PC-9 (cell line): ENCODE results near the gene PCDHGC5. TPM values are rescaled to one million over a fixed set of nuclear protein-coding genes. Genes with fewer than 3 reads are reported as not detected.

ENCODE experiments used
- BruUV-seq: library from RNA; stranded (reverse); fragments of 400-500 nt; replicated peaks from 2 replicates; lab custom pipeline; 2021; lab: Mats Ljungman, UMichigan
- CTCF ChIA-PET: fragments of 300-600 bp; sonication (Branson Sonifier 250); formaldehyde crosslinking; loops from one replicate; lab custom pipeline; 2022; ENCODE audit warnings: antibody characterized with exemption; lab: Charles Lee
- POLR2A ChIA-PET: fragments of 300-600 bp; sonication (Branson Sonifier 250); formaldehyde crosslinking; loops from one replicate; lab custom pipeline; 2022; ENCODE audit warnings: antibody characterized with exemption; ENCODE audit not compliant: unreplicated experiment; lab: Charles Lee
- DNase-seq, 2 experiments: peaks; one replicate each; pipeline versions ENCODE4 v3.0.0 to v3.0.0-alpha.2; 2015 to 2022; ENCODE audit warnings: mixed read lengths in 1 of 2
- H2AFZ ChIP-seq: fragments of 200-600 bp; sonication (generic); 2 replicates; pipeline ENCODE4 v1.8.1; 2017; ENCODE audit warnings: antibody characterized with exemption
- H3F3A ChIP-seq: fragments of 200-600 bp; sonication (generic); 2 replicates; pipeline ENCODE4 v1.8.1; 2017; ENCODE audit warnings: antibody characterized with exemption, mild to moderate bottlenecking, low read depth; ENCODE audit not compliant: insufficient read depth
- H3K27ac ChIP-seq: fragments of 200-600 bp; sonication (generic); 2 replicates; pipeline ENCODE4 v1.6.1; 2016; ENCODE audit warnings: mixed run types
- H3K27me3 ChIP-seq: fragments of 200-600 bp; sonication (generic); 2 replicates; pipeline ENCODE4 v1.6.1; 2016; ENCODE audit warnings: low read depth, mixed run types; ENCODE audit not compliant: insufficient read depth
- H3K36me3 ChIP-seq: fragments of 200-600 bp; sonication (generic); 2 replicates; pipeline ENCODE4 v1.6.1; 2016; ENCODE audit warnings: low read depth, mixed run types
- H3K4me1 ChIP-seq: fragments of 200-600 bp; sonication (generic); replicated peaks from 2 replicates; pipeline ENCODE4 v1.6.1; 2016; ENCODE audit warnings: mixed run types; ENCODE audit not compliant: insufficient read depth
- H3K4me2 ChIP-seq: fragments of 200-600 bp; sonication (generic); 2 replicates; pipeline ENCODE4 v1.6.1; 2017; ENCODE audit warnings: mixed run types
- H3K4me3 ChIP-seq: fragments of 200-600 bp; sonication (generic); 2 replicates; pipeline ENCODE4 v1.6.1; 2016; ENCODE audit warnings: mixed run types
- H3K79me2 ChIP-seq: fragments of 200-600 bp; sonication (generic); 2 replicates; pipeline ENCODE4 v1.6.1; 2017; ENCODE audit warnings: low read depth, mixed run types
- H3K9me2 ChIP-seq: fragments of 200-600 bp; sonication (generic); 2 replicates; pipeline ENCODE4 v1.8.1; 2017; ENCODE audit warnings: mild to moderate bottlenecking; ENCODE audit not compliant: insufficient read depth
- H3K9me3 ChIP-seq: fragments of 200-600 bp; sonication (generic); 2 replicates; pipeline ENCODE4 v1.8.1; 2016; ENCODE audit warnings: low read depth; ENCODE audit not compliant: insufficient read depth
- H4K20me1 ChIP-seq: fragments of 200-600 bp; sonication (generic); 2 replicates; pipeline ENCODE4 v1.8.1; 2017; ENCODE audit not compliant: insufficient read depth
- CTCF ChIP-seq: fragments of 200-600 bp; sonication (generic); conservative IDR thresholded peaks from 2 replicates; pipeline ENCODE4 v1.6.1; 2017; ENCODE audit warnings: mixed run types, antibody characterized with exemption, mild to moderate bottlenecking, moderate library complexity
- EZH2 ChIP-seq: fragments of 200-600 bp; sonication (generic); IDR thresholded peaks from 2 replicates; pipeline ENCODE4 v1.8.0; 2017; ENCODE audit warnings: antibody characterized with exemption, low read depth
- intact Hi-C: fragments of 100-400 bp; cut with micrococcal nuclease; formaldehyde crosslinking; loops from one replicate; pipeline ENCODE4 v1.10.0; 2022; ENCODE audit not compliant: unreplicated experiment
- total RNA-seq: library from RNA; stranded (reverse); gene quantifications from 2 replicates; pipeline ENCODE4 v1.2.3, GENCODE V29; 2021

Gene PCDHGC5
- total RNA-seq, 1 experiment from 2014 or later = not detected

GRCh38 chr5:141483902-141484301, 5.0 kb upstream of the PCDHGC5 start:
- Histone ChIP-seq H2AFZ (no peak overlapping the region), H3K27ac (no peak overlapping the region), H3K79me2 (no peaks in the 10 kb centered on the region), H3K36me3 (no peaks in the 10 kb centered on the region), H3K9me2 (no peaks in the 10 kb centered on the region), H3K4me1 (no peaks in the 10 kb centered on the region), H4K20me1 (no peaks in the 10 kb centered on the region), H3K27me3 (peaks cover 9% of the 10 kb centered on the region), H3K4me2 (no peak overlapping the region), H3F3A (no peaks in the 10 kb centered on the region), H3K4me3 (no peak overlapping the region), H3K9me3 (no peaks in the 10 kb centered on the region)
- no peak for TF ChIP-seq CTCF
- no peak for TF ChIP-seq EZH2
- no TSS peak for BruUV-seq
- POLR2A ChIA-PET = interaction anchor here (0.7 kb wide), 1 partner anchor 856 kb away, joined by 3 read pairs; no protein-coding TSS in a partner anchor
- no peak for DNase-seq
- intact Hi-C loops = no loop called here
- CTCF ChIA-PET = interaction anchor here (0.6 kb wide), 1 partner anchor 63 kb away, joined by 6 read pairs; the partner anchor contains the start of gene PCDHGA11

GRCh38 chr5:141484310-141484640, 4.6 kb upstream of the PCDHGC5 start:
- intact Hi-C loops = no loop called here
- POLR2A ChIA-PET = interaction anchor here (0.7 kb wide), 1 partner anchor 857 kb away, joined by 3 read pairs; no protein-coding TSS in a partner anchor
- DNase-seq = no peak
- Histone ChIP-seq H3F3A (no peaks in the 10 kb centered on the region), H2AFZ (no peak overlapping the region), H3K79me2 (no peaks in the 10 kb centered on the region), H3K9me2 (no peaks in the 10 kb centered on the region), H3K27ac (no peak overlapping the region), H3K4me3 (no peak overlapping the region), H3K36me3 (no peaks in the 10 kb centered on the region), H3K9me3 (no peaks in the 10 kb centered on the region), H4K20me1 (no peaks in the 10 kb centered on the region), H3K4me1 (no peaks in the 10 kb centered on the region), H3K4me2 (no peak overlapping the region), H3K27me3 (peaks cover 9% of the 10 kb centered on the region)
- CTCF ChIA-PET = no interaction called here
- TF ChIP-seq EZH2 (no peak), CTCF (no peak)
- BruUV-seq = no TSS peak

DNA sequence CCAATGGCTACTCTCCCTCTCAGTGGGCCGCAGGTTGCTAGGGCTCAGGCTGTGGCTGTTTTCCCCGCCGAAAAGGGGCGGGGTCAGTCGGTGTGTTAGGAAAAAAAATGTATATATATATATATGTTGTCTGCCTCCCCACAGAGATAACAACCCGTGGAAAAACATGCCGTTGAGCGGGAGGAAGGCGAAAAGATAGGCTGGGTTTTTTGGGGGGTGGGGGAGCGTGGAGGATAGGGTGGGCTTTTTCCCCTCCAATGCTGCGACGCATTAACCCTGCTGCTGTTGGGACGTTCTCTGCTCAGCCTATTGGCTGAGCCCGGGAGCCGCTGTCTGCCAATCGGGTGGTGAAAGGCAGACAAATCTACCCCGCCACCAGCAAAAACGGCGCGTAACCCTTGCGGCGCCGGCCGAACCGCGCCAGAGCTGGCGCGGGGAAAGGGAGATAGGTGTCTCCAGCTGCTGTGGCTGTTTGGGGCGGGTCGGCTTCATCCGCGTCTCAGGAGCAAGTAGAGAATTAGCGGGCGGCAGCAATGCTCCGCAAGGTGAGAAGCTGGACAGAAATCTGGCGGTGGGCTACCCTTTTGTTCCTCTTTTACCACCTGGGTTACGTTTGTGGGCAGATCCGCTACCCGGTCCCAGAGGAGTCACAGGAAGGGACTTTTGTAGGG, 4.1 kb upstream of the PCDHGC5 start, which contains the start of gene PCDHGC4:
Gene PCDHGC4, plus strand, starts transcription at position 390 of the 671 bp plus-strand sequence. Its CDS starts 144 bp downstream, at position 534.
- H3F3A ChIP-seq = no peaks in the 10 kb centered on the region
- H3K4me3 ChIP-seq = no peak within 1 kb of the TSS
- no TSS peak for BruUV-seq
- ChIA-PET CTCF (interaction anchor here (0.6 kb wide), 1 partner anchor 10 kb away, joined by 4 read pairs; no protein-coding TSS in a partner anchor), POLR2A (no interaction called here)
- no peak within 1 kb of the TSS for H3K4me2 ChIP-seq
- no peaks in the 10 kb centered on the region for H3K9me2 ChIP-seq
- no peaks in the 10 kb centered on the region for H3K9me3 ChIP-seq
- TF ChIP-seq EZH2 = no peak
- TF ChIP-seq CTCF = no peak
- H3K79me2 ChIP-seq = no peaks in the 10 kb centered on the region
- intact Hi-C loops = no loop called here
- H4K20me1 ChIP-seq = no peaks in the 10 kb centered on the region
- no peaks in the 10 kb centered on the region for H3K4me1 ChIP-seq
- no peaks in the 10 kb centered on the region for H3K36me3 ChIP-seq
- no peak within 1 kb of the TSS for H2AFZ ChIP-seq
- peaks cover 9% of the 10 kb centered on the region for H3K27me3 ChIP-seq
- DNase-seq = no peak
- no peak within 1 kb of the TSS for H3K27ac ChIP-seq
